ENCODE measurements around the gene ODC1.
A peak's percentile ranks its signal among the peaks of the same experiment; 100 is the strongest.

Gene ODC1

DNA sequence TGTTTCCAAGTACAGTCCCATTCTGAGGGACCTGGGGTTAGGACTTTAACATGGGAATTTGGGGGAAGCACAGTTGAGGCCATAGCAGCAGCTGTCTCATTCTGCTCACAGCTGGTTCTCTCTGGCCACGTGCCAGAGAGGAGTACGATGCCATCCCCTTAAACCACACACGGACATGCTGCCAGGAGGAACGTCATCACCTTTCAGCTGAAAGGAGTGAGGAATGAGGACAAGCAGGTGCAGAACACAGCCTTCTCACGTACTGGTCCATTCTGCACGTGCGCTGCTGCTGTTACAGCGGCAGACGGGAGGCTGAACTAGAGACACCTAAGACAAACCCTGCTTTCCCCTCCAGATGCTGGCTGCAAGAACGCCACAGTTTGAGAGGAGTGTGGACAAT, 33.5 kb downstream of the ODC1 start:
- no peak for DNase-seq (ENCODE audit: low read depth)

DNA sequence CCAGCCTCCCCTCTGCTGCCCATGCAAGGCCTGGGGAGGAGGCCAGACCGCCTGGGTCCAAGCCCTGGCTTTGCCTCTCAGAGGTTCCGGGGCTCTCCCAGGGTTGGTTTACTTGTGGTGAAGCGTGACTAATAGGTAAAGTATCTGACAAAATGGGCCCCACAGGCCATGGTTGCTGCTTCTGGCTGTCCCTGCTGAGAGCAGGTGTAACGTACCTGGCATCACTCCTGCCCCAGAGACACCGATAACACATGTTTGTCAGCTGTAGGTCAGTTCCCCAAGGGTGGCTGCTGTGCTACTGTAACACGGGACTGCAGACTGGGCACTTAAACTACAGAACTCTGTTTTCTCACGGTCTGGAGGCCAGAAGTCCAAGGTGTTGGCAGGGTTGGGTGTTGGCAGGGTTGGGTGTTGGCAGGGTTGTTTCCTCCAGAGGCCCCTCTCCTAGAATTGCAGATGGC, 34.1 kb downstream of the ODC1 start:
- DNase-seq (ENCODE audit: low read depth), result no peak

DNA sequence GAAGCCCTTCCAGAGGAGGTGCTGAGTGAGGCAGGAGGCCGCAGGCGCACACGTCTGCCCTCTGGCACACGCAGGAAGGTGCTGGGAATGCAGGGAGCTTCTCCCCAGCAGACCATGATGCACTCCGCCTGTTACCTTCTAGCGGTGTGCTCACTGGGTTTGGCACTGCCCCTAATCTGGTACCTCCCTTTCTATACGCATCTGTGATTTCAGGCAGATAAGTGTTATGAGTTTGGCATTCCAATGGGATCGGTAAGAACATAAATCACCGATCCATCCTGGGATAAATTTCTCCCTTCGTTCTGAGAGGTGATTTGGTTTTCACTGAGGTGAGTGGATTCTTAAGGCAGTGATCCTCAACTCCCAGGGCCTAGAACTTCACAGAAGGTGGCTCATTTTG, 34.6 kb downstream of the ODC1 start:
- DNase-seq (ENCODE audit: low read depth), result no peak

DNA sequence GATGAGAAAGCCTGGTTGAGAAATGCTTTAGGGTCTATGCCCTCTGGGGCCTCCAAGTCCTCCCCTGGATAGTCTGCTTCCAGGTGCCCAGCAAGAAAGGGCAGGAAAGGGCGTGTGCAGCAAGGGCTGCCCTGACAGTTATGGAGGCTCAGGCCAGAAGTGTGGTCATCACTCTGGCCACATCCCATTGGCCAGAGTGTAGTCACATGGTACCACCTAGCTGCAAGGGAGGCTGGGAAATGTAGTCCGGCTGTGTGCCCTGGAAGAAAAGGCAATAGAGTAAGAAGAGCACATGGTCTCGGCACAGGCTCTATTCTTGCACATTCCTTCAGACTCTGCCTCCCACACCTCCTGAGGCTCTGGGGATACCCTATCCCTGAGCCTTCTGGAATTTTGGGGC, 35.7 kb downstream of the ODC1 start:
- no peak for DNase-seq (ENCODE audit: low read depth)

DNA sequence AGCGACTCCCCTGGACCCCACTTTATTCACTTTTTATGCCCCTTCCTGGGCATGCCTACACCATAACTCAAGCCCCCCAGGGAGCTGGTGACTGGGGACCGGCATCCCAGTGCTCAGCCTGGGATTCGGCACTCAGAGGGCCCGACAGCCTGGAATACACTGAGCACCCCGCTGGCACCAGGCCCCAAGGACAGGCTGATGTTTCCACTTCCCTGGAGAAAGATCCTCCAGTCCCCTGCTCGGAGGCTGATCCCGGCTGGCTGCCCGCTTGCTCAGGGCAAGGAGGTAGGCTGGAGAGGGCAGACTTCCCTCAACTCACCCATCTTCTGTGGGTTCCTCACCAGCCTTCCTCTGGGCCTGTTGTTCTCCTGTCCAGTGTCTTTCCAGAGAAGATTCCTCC, 36.6 kb downstream of the ODC1 start:
- no peak for DNase-seq (ENCODE audit: low read depth)

DNA sequence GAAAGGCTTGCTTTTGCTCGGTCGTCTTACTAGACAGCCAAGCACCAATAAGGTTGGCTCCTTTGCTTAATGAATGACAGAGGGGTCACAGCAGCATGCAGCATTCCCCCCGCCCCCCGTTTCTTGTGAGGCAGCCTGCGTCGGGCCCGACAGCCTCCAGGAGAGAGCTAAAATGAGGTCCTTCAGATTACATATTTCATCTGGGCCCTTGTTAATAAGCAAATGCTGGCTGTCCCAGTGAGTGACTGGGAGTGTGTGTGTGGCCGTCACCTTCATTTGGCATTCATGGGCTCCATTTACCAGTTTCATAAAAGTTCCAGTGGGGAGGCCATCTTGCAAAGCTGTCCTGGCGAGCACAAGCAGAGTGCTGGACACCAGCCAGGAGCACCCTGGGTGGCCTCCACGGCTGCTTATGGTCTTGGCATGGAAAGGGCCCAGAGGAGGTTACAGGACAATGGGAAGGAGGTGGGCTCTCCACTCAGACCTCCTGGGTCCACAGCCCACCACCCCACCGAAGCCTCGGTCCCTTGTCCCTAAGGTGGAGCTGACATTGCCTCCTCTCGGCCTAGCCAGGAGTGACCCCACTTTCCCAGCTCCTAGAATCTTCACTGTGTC, 37.2 kb downstream of the ODC1 start:
- no peak for DNase-seq (ENCODE audit: low read depth)

DNA sequence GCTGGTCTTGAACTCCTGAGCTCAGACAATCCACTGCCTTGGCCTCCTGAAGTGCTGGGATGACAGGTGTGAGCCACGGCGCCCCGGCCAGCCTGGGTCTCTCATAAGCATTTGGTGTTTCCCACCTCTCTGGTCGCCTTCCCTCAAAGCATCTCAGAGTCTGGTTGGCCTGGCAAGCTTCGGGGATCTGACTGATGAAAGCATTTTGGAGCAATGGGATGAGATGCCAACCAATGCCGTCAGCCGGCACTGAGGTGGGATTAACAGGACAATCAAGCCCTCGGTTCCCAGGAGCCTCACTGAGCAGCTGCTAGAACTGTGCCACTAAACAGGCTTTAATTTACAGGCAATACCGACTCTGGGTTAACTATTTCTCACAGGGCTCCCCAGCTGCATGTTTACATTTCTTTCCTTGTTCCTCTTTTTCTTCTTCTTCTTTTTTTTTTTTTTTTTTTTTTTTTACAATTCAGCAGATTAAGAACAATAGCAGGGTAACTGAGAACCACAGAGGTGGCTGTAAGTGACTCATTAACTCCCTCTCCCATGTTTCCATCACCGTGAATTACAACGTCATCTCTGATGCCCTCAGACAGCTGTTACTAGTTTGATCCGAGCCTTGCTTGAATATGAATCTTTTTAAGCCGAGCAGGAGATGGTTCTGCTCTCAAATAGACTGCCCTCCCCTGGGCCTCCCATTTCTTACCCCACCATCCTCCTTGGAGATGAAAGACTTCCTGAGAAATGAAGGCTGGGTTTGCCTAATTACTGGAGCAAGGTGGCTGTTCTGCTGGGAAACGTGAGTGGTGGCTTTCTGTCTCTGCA, 37.9 kb downstream of the ODC1 start:
- DNase-seq (ENCODE audit: low read depth), result no peak

DNA sequence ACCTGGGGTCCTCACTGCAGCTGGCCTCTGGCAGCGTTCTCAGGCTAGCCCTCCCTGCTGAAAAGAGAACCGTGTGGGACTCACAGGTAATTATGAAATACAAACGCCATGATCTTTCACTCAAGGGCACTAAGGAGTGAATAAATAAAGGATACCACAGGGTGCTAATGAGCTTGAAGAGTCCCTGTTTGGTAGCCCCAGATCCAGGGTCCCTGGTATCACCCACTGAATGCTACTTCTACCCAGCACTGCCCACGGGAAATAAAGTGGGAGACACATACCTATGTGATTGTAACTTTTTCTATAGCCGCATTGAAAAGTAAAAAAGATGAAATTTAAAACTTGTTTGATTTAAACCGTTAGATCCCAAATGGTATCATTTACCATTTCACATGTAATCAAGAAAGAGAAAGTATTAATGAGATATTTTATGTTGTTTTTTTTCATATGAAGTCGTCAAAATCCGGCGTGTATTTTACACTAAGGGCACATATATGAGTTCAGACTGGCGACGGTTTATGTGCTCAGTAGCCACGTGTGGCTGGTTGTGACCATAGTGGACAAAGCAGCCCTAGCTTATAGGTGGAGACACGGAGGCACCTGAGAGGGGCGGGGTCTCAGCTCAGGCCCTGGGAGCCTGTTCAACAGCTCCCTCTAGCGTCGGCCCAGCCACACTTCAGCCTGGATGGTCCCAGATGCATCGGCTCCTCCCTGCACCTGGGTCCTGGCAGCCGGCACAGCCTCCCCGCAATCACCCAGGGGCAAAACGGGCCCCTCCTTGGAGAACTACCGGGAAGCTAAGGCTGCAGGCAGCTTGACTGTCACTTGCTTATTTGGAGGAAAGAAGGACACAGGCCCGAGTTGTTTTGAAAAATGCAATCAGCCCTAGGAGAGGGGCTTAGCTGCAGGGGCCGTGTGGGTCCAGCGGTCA, 39.2 kb downstream of the ODC1 start:
- peak; percentile 65 for DNase-seq (ENCODE audit: low read depth)

DNA sequence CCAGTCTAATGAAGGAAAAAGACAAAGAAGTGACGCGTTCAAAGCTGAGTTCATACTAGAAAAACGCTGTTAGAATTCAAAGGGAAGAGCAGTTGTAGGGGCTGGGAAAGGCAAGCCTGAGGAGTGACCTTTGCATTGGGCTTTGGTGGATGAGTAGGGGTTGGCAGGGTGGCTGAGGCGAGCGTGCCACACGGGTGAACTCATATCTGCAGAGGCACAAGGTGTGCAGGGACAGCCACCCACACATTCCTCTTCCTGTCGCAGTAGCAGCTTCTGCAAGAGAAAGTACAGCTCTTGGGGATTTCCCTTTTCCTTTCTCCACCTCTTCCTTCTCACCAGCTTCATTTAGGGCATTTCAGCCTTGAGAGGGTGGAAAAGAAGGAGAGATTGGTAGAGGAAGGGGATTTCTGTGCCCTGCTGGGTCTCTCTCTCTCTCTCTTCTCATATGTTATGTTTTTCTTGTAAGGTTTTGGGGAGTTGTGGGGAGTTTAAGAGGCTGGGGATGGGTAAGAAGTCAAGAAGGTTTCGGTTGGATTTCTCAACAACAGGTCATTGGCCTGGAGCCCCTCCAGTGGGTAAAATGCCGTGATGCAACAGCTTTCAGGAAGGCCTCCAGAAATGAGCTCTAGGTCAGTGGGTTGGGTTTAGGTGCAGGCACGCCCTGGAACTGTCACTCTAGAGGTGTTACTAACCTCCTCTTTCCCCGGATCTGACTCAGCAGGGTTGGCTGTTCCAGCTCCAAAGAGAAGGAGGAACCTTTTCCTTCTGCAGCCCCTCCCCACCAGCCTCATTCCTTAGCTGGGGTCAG, 40.1 kb downstream of the ODC1 start:
- DNase-seq (ENCODE audit: low read depth), result no peak

DNA sequence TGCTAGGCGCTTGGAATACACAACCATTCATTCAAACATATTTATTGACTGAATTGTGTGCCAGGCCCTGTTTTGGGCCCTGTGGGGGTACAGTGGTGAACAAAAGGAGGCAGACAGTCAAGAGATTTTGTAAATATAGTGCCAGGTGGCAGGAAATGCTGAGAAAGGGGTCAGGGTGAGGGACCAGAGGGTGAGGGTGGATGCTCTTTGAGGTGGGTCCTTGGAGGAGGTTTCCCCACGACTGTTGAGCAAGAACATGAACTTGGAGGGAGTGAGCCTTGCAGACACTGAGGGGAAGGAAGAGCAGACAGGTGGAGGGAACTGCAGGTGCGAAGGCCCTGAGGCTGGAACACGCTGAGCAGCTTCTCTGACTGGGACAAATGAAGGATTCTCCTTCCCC, 40.7 kb downstream of the ODC1 start:
- DNase-seq (ENCODE audit: low read depth), result no peak

DNA sequence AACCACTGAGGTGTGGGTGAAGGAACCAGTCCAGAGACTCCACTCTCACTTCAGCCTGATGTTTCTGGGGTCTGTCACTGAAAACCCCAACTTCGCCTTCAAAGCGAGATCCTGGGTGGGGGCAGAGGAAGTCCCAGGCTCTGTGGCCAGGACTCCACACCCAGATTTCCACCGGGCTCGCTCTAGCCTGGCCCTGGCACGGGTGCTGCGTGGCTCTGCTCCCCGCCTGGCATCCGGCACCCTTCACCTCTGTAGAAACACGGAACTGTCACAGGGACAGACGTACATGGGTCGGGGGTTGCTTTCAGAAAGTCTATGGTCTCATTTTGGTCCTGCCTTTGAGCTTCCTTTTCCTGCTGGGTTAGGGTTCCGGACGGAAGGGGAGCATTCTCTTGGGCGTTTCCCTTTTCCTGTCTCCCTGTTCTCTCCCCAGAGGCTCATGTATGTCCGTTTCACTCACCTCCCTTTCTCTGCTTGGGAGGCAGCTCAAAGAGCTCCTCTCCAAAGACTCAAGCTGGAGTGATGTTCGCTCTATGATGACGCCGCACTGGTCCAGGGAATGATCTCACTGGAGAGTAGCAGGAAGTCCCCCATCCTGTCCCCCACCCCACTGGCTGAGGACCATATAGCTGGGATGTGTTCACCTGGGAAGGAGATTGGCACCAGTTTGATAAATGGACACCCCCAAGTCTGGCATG, 41.5 kb downstream of the ODC1 start:
- DNase-seq (ENCODE audit: low read depth), result no peak

DNA sequence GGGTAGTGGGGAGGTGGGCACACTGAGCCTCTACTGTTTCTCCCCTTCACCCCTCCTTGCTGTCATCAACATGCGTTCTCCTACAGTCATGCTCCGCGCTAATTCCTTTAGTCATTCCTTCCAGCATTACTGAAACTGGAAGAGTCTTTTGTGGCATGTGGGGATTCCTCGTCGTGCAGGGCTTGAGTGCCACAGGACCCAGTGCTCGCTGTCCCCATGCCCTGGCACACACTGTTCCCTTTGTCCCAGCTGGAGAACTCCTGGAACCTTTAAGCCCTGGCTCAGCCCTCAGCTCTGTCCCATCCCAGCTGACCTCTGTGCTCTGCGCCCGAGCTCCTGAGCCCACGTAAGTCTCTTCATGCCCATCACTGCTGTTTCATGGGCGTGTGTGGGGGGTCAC, 42.1 kb downstream of the ODC1 start:
- no peak for DNase-seq (ENCODE audit: low read depth)

DNA sequence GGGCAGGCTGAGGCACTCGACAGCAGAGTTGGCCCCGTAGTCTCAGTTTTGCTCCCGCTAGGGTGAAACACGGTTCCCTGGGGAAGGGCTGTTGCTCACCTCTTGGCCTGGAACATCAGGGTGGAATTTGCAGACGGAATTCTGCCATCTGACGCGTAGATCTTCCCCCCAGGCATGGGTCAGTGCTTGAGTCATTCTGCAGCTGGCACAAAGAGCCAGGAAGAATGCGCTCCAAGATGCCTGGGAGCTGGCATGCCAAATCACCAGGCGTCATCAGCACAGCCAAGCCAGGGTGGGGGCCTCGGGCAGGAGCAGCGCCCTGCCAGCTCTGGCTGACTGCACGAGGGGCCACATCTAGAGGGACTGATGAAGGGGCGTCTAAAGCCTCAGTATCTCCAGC, 42.7 kb downstream of the ODC1 start:
- DNase-seq (ENCODE audit: low read depth), result no peak

DNA sequence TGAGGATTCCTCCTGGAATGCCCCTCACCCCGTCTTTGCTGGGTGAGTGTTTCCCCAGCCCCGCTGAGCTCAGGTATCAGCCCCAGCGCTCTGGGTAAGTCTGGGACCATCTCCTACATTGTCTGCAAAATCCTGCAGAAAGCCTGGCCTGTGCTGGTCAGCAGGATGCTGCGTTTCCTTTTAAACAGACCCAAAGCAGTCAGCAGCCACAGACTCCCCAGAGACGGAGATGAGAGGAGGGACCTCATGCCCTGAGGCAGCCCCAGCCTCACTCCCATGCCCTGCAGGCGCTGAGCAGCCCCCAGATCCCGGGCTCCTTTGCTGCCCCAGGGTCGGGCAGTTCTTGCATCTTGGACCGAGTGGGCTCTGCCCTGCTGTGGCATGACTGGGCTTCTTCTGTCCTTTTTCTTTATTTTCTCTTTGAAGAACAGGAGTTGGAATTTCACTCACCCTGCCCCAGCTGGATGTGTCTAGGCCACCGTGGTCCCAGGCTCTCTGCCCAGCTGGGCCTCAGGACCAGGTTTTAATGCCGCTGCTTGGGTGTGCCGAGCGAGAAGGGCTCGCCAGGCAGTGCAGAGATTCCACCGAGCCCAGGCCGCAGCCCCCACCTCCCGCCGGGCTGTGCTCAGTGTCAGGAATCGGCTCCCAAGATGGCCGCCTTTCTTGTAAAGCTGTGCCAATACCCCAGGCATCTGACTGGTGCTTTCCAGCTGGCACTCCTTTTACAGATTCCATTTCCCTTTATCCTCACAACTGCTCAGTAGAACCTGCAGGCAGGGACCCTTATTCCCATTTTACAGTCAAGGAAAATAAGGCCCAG, 43.6 kb downstream of the ODC1 start:
- no peak for DNase-seq (ENCODE audit: low read depth)

DNA sequence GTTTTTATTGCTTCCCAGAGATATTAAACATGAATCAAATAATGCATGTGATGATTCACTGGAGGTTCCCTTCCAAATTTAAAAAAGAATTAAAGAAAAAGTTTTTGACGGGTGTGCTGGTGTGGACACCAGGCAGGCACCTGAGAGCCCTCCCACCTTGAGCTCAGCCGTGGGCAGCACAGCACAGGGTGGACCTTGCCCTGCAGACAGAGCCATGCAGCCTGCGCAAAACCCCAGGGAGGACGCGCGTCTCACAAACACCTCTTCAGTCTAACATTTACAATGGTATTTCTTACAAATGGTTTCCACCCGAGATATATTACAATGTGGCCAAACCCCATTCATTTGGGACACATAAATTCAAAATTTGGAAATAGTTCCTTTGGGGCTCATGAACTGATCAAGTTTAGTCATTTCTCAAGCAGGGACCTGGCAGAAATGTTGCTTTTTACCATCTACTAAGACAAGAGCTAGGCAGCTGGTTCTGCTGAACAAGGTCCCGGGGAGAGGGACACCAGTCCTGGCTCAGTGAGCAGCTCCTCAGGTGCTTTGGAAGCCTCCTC, 45.4 kb downstream of the ODC1 start:
- DNase-seq (ENCODE audit: low read depth), result no peak

DNA sequence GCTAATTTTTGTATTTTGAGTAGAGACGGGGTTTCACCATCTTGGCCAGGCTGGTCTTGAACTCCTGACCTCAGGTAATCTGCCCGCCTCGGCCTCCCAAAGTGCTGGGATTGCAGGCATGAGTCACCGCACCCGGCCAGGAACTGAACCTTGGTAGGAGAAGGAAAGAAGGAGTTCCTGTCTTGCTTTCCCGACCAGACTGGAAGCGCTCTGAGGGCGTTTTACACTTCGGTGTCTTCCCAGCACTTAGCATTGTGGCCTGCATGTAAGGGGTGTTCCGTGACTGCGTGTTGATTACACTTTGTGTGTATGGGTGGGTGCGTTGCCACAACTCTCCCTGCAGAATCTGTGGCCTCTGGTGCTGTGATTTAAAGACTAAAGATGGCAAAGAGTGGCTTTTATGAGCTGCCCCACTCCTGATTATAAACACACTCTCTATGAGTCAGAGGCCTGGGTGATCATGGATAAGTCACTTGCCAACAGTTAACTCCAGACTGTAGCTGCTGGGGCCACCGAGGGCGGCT, 46.0 kb downstream of the ODC1 start:
- DNase-seq (ENCODE audit: low read depth), result no peak

DNA sequence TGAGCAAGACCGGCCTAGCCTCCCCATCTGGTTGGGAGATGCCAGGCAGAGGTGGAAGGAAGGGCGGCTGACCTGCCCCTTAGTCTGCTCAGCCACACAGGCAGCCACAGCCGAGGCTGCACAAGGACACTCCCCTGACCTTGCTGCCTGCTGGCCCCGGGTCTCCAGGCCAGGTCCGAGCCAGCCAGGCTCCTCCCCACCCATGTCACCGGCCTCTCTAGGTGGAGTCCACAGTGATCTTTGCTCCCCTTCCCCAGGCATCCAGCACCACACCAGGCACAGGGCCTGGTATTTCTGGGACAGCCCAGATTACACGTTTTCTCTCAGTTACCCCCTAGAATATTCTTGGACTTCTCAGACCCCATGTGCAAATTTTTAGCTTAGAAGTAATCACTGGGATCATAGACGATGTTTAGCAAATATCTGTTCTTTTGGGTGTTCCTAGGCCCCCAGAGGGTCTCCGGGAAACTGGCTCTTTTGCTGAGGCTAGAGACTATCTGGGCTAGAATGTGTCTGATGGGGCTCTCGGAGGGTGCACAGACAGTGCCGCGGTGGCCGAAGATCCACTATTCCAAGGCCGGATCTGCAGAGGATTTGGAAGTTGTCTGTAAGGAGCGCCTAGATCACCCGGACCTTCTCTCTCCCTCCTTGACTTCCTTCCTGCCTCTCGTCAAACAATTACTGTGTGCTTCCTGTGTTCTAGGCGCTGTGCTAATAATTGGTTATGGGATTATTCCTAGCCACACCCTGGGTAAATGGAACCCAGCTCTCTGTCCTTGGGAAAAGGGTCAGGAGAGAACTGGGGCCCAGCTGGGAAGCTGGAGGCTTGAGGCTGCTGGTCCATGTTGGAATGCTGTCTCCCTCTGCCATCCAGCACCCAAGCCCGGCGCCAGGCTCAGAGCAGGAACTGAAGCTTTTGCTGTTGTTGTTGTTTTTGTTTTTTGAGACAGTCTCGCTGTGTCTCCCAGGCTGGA, 46.9 kb downstream of the ODC1 start:
- no peak for DNase-seq (ENCODE audit: low read depth)

DNA sequence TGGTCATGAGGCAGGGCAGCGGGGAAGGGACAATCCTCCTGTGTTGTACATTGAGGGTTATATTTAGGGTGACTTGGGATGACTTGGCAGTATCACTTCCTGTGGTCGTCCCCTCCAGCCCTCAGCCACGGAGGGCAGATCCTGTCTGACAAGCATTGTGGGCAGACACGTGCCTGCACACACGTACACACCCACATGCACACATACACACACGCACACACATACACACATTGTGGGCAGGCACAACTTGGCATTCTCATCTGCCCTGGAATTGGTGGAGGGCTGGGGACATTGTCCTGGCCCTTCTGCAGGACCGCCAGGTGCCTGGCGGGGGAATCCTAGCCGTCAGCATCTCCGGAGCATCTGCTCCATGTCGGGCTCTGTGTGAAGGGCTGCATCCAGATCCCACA, 47.6 kb downstream of the ODC1 start:
- DNase-seq (ENCODE audit: low read depth), result no peak

DNA sequence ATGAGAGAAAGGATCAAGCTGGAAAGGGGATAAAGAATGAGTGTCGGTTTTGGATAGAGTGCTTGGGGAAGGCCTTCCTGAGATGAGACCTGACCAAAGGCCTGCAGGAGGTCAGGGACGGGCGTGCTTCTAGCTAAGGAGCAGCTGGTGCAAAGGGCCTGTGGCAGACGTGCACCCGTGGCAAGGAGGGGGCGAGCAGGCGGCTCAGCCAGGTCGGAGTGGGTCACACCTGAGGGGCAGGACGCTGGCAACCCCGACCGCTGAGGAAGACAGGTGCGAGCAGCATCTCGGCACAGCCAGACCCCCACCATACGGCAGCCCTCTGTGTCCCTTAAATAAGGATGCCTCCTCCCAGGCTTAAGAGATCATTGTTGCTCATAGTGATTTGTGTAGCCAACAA, 48.1 kb downstream of the ODC1 start:
- DNase-seq (ENCODE audit: low read depth), result no peak
